Neural progenitor cell (in vitro differentiated cells): Measurements from ENCODE around the gene BOLL. TPM values are rescaled to one million over a fixed set of nuclear protein-coding genes. Genes with fewer than 3 reads are reported as not detected.

ENCODE experiments used
- DNase-seq: peaks from one replicate; pipeline ENCODE4 v3.0.0-alpha.2; 2016; ENCODE audit warnings: low spot score
- H2AFZ ChIP-seq: fragments of 200-600 bp; sonication (generic); replicated peaks from 2 replicates; pipeline ENCODE4 v1.6.1; 2016; ENCODE audit warnings: antibody characterized with exemption
- H3F3A ChIP-seq: fragments of 200-600 bp; sonication (generic); 2 replicates; pipeline ENCODE4 v1.6.1; 2016; ENCODE audit warnings: antibody characterized with exemption, low read depth
- H3K27ac ChIP-seq: fragments of 200-600 bp; sonication (generic); 2 replicates; pipeline ENCODE4 v1.5.1; 2016; ENCODE audit warnings: mild to moderate bottlenecking
- H3K27me3 ChIP-seq: fragments of 200-600 bp; sonication (generic); 2 replicates; pipeline ENCODE4 v1.6.1; 2016; ENCODE audit warnings: mild to moderate bottlenecking, moderate library complexity
- H3K36me3 ChIP-seq: fragments of 200-600 bp; sonication (generic); 2 replicates; pipeline ENCODE4 v1.5.1; 2016
- H3K4me1 ChIP-seq: fragments of 200-600 bp; sonication (generic); 2 replicates; pipeline ENCODE4 v1.6.1; 2016; ENCODE audit warnings: mixed run types
- H3K4me2 ChIP-seq: fragments of 200-600 bp; sonication (generic); 2 replicates; pipeline ENCODE4 v1.6.1; 2016
- H3K4me3 ChIP-seq: fragments of 200-600 bp; sonication (generic); 2 replicates; pipeline ENCODE4 v1.5.1; 2016
- H3K79me2 ChIP-seq: fragments of 200-600 bp; sonication (generic); 2 replicates; pipeline ENCODE4 v1.6.1; 2016; ENCODE audit warnings: low read depth
- H3K9ac ChIP-seq: fragments of 200-600 bp; sonication (generic); 2 replicates; pipeline ENCODE4 v1.6.1; 2016
- H3K9me3 ChIP-seq: fragments of 200-600 bp; sonication (generic); 2 replicates; pipeline ENCODE4 v1.5.1; 2016; ENCODE audit warnings: low read depth
- H4K20me1 ChIP-seq: fragments of 200-600 bp; sonication (generic); 2 replicates; pipeline ENCODE4 v1.6.1; 2016; ENCODE audit warnings: low read depth
- H3K27ac Mint-ChIP-seq: 3 replicates; pipeline ENCODE4 v1.8.0; 2021; ENCODE audit warnings: mixed read lengths
- H3K27me3 Mint-ChIP-seq: 2 replicates; pipeline ENCODE4 v1.8.0; 2022; ENCODE audit warnings: low read depth, mild to moderate bottlenecking, inconsistent platforms, moderate library complexity, mixed read lengths; ENCODE audit not compliant: insufficient read depth
- H3K36me3 Mint-ChIP-seq: 3 replicates; pipeline ENCODE4 v1.8.0; 2021; ENCODE audit warnings: mixed read lengths
- H3K4me1 Mint-ChIP-seq: 3 replicates; pipeline ENCODE4 v1.8.0; 2021; ENCODE audit warnings: mixed read lengths
- H3K4me3 Mint-ChIP-seq: 3 replicates; pipeline ENCODE4 v1.8.0; 2021; ENCODE audit warnings: mild to moderate bottlenecking, moderate library complexity, mixed read lengths
- H3K9me3 Mint-ChIP-seq: 3 replicates; pipeline ENCODE4 v1.8.0; 2020; ENCODE audit warnings: mixed read lengths
- CTCF ChIP-seq: fragments of 200-600 bp; sonication (generic); IDR thresholded peaks from 2 replicates; pipeline ENCODE4 v1.5.1; 2017; ENCODE audit warnings: antibody characterized with exemption, mild to moderate bottlenecking
- EZH2 ChIP-seq: fragments of 200-600 bp; sonication (generic); IDR thresholded peaks from 2 replicates; pipeline ENCODE4 v1.6.1; 2017; ENCODE audit warnings: antibody characterized with exemption, mild to moderate bottlenecking, moderate library complexity
- EZH2phosphoT487 ChIP-seq: fragments of 200-600 bp; sonication (generic); IDR thresholded peaks from 2 replicates; pipeline ENCODE4 v1.6.1; 2017; ENCODE audit warnings: antibody characterized with exemption
- total RNA-seq: library from RNA; depleted of rRNA; stranded (reverse); fragments of >200 nt; gene quantifications from 2 replicates; pipeline ENCODE4 v1.2.3, GENCODE V29; 2015; ENCODE audit warnings: low replicate concordance

The BOLL gene
- total RNA-seq, 1 donor from 2014 or later = not detected

- H3K4me2 ChIP-seq = no peak overlapping the region
- Mint-ChIP-seq H3K27ac (no peak overlapping the region), H3K4me1 (no peaks in the 10 kb centered on the region)
Observed at GRCh38 chr2:197814526-197814925, 29.4 kb upstream of the BOLL start.

GRCh38 chr2:197813093-197813787 lies 28.1 kb upstream of the BOLL start:
- H2AFZ ChIP-seq = no peak overlapping the region

More at GRCh38 chr2:197814526-197814925, 29.4 kb upstream of the BOLL start:
- TF ChIP-seq CTCF (no peak), EZH2phosphoT487 (no peak), EZH2 (no peak)
- H3K4me3 ChIP-seq = no peak overlapping the region
- no peaks in the 10 kb centered on the region for H3K36me3 ChIP-seq
- no peaks in the 10 kb centered on the region for H3K27me3 ChIP-seq
- no peaks in the 10 kb centered on the region for H3K79me2 ChIP-seq
- Mint-ChIP-seq H3K36me3 (no peaks in the 10 kb centered on the region), H3K27me3 (peaks cover 1% of the 10 kb centered on the region), H3K4me3 (no peak overlapping the region), H3K9me3 (no peaks in the 10 kb centered on the region)
- H3K27ac ChIP-seq = no peak overlapping the region
- no peak overlapping the region for H2AFZ ChIP-seq
- no peak overlapping the region for H3K9ac ChIP-seq
- DNase-seq = no peak
- no peaks in the 10 kb centered on the region for H3F3A ChIP-seq
- no peaks in the 10 kb centered on the region for H3K9me3 ChIP-seq
- H4K20me1 ChIP-seq = no peaks in the 10 kb centered on the region
- H3K4me1 ChIP-seq = no peaks in the 10 kb centered on the region

GRCh38 chr2:197810491-197810890 lies 25.4 kb upstream of the BOLL start:
- Histone ChIP-seq H3K27me3 (peaks cover 39% of the 10 kb centered on the region), H3K4me2 (no peak overlapping the region), H3F3A (peaks cover 2% of the 10 kb centered on the region), H3K4me1 (no peaks in the 10 kb centered on the region), H3K9ac (no peak overlapping the region), H4K20me1 (peaks cover 3% of the 10 kb centered on the region), H3K27ac (no peak overlapping the region), H3K4me3 (no peak overlapping the region), H2AFZ (no peak overlapping the region), H3K79me2 (no peaks in the 10 kb centered on the region), H3K9me3 (no peaks in the 10 kb centered on the region), H3K36me3 (no peaks in the 10 kb centered on the region)
- Mint-ChIP-seq H3K27me3 (peaks cover 14% of the 10 kb centered on the region), H3K9me3 (no peaks in the 10 kb centered on the region), H3K4me3 (no peak overlapping the region), H3K4me1 (peaks cover 5% of the 10 kb centered on the region), H3K27ac (no peak overlapping the region), H3K36me3 (no peaks in the 10 kb centered on the region)
- TF ChIP-seq EZH2phosphoT487 (no peak), CTCF (no peak)
- DNase-seq = no peak

More at GRCh38 chr2:197813093-197813787, 28.1 kb upstream of the BOLL start:
- Histone ChIP-seq H4K20me1 (no peaks in the 10 kb centered on the region), H3K9ac (no peak overlapping the region), H3K27me3 (peaks cover 12% of the 10 kb centered on the region), H3K79me2 (no peaks in the 10 kb centered on the region), H3K4me1 (no peaks in the 10 kb centered on the region), H3K4me3 (no peak overlapping the region), H3K27ac (no peak overlapping the region), H3K4me2 (no peak overlapping the region), H3K9me3 (no peaks in the 10 kb centered on the region), H3K36me3 (no peaks in the 10 kb centered on the region), H3F3A (no peaks in the 10 kb centered on the region)
- peaks cover 3% of the 10 kb centered on the region for H3K27me3 Mint-ChIP-seq
- no peaks in the 10 kb centered on the region for H3K4me1 Mint-ChIP-seq
- no peaks in the 10 kb centered on the region for H3K9me3 Mint-ChIP-seq
- H3K27ac Mint-ChIP-seq = no peak overlapping the region
- H3K36me3 Mint-ChIP-seq = no peaks in the 10 kb centered on the region
- no peak overlapping the region for H3K4me3 Mint-ChIP-seq
- TF ChIP-seq EZH2 (no peak), EZH2phosphoT487 (no peak), CTCF (peak; percentile 67)
- DNase-seq = no peak
